GM23338 (cell line): ENCODE measurements around the gene FGFRL1.

Experiments
- CTCF ChIP-seq, 2 experiments: fragments of 200-600 bp in 1 of 2; sonication (generic) in 1 of 2; conservative IDR thresholded peaks; 2 replicates each; pipeline versions ENCODE4 v1.5.1 to v1.6.1; 2016 to 2017; ENCODE audit warnings: antibody characterized with exemption in 2 of 2, low read depth in 2 of 2, mild to moderate bottlenecking in 2 of 2, moderate library complexity in 1 of 2
- EZH2 ChIP-seq: fragments of 200-600 bp; sonication (generic); IDR thresholded peaks from one replicate; pipeline ENCODE4 v1.8.0; 2017; ENCODE audit warnings: antibody characterized with exemption, mild to moderate bottlenecking, low read depth; ENCODE audit not compliant: unreplicated experiment
- EZH2phosphoT487 ChIP-seq: fragments of 200-600 bp; sonication (generic); IDR thresholded peaks from one replicate; pipeline ENCODE4 v1.8.1; 2018; ENCODE audit warnings: antibody characterized with exemption; ENCODE audit not compliant: unreplicated experiment
- JUNB ChIP-seq: IDR thresholded peaks from one replicate; pipeline ENCODE4 v1.6.1; 2016; ENCODE audit warnings: antibody characterized with exemption; ENCODE audit not compliant: unreplicated experiment
- POLR2AphosphoS5 ChIP-seq: IDR thresholded peaks from 2 replicates; pipeline ENCODE4 v1.6.1; 2016; ENCODE audit warnings: antibody characterized with exemption, low read depth
- REST ChIP-seq: IDR thresholded peaks from one replicate; pipeline ENCODE4 v1.6.1; 2018; ENCODE audit warnings: antibody characterized with exemption; ENCODE audit not compliant: unreplicated experiment

- no peak for TF ChIP-seq CTCF (conservative IDR thresholded peaks at IDR 0.05; ENCODE audit: low read depth in 2 of 2)
- TF ChIP-seq POLR2AphosphoS5, result no peak
- TF ChIP-seq REST, result no peak
- TF ChIP-seq EZH2, result no peak
- no peak for TF ChIP-seq EZH2phosphoT487
- TF ChIP-seq JUNB, result no peak
Observed at GRCh38 chr4:1042352-1043055, 31.1 kb downstream of the FGFRL1 start.
